ENCODE results near the gene OBP2A.

Gene OBP2A

GRCh38 chr9:135503371-135504261 is 42.3 kb upstream of the OBP2A start:
- H2AFZ ChIP-seq (ENCODE audit: low read length) = no peak overlapping the region
- H3K4me3 ChIP-seq (ENCODE audit: low read depth, low read length, poor library complexity, severe bottlenecking) = no peak overlapping the region
- H3K79me2 ChIP-seq (ENCODE audit: insufficient read depth, low read length) = no peaks in the 10 kb centered on the region
- H3F3A ChIP-seq (ENCODE audit: insufficient read depth, low read length) = no peaks in the 10 kb centered on the region
- no peak overlapping the region for H3K9ac ChIP-seq (ENCODE audit: low read length)
- H3K9me2 ChIP-seq (ENCODE audit: low read depth, low read length) = no peaks in the 10 kb centered on the region
- H3K27ac ChIP-seq (ENCODE audit: low read depth, low read length, poor library complexity, severe bottlenecking) = no peak overlapping the region
- peaks cover 19% of the 10 kb centered on the region for H3K4me1 ChIP-seq (ENCODE audit: insufficient read depth, low read length, severe bottlenecking)
- TF ChIP-seq, protein P1, sequence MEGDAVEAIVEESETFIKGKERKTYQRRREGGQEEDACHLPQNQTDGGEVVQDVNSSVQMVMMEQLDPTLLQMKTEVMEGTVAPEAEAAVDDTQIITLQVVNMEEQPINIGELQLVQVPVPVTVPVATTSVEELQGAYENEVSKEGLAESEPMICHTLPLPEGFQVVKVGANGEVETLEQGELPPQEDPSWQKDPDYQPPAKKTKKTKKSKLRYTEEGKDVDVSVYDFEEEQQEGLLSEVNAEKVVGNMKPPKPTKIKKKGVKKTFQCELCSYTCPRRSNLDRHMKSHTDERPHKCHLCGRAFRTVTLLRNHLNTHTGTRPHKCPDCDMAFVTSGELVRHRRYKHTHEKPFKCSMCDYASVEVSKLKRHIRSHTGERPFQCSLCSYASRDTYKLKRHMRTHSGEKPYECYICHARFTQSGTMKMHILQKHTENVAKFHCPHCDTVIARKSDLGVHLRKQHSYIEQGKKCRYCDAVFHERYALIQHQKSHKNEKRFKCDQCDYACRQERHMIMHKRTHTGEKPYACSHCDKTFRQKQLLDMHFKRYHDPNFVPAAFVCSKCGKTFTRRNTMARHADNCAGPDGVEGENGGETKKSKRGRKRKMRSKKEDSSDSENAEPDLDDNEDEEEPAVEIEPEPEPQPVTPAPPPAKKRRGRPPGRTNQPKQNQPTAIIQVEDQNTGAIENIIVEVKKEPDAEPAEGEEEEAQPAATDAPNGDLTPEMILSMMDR (IDR thresholded peaks at IDR 0.05; ENCODE audit: low read length) = no peak
- no peak for TF ChIP-seq EZH2 (IDR thresholded peaks at IDR 0.05; ENCODE audit: borderline replicate concordance, low read length)
- H3K4me2 ChIP-seq (ENCODE audit: low read length) = no peak overlapping the region
- peaks cover 35% of the 10 kb centered on the region for H3K36me3 ChIP-seq (ENCODE audit: insufficient read depth, low read length)
- no peaks in the 10 kb centered on the region for H3K9me3 ChIP-seq (ENCODE audit: low read length)
- no peaks in the 10 kb centered on the region for H4K20me1 ChIP-seq (ENCODE audit: insufficient read depth, low read length)
- H3K27me3 ChIP-seq (ENCODE audit: insufficient read depth, low read length) = peaks cover 3% of the 10 kb centered on the region; the same call in 1 of the 2 replicates

GRCh38 chr9:135504262-135505243 is 41.4 kb upstream of the OBP2A start:
- Histone ChIP-seq H3K27ac (ENCODE audit: low read depth, low read length, poor library complexity, severe bottlenecking) (no peak overlapping the region), H3K9me2 (ENCODE audit: low read depth, low read length) (no peaks in the 10 kb centered on the region), H2AFZ (ENCODE audit: low read length) (no peak overlapping the region), H3K4me3 (ENCODE audit: low read depth, low read length, poor library complexity, severe bottlenecking) (no peak overlapping the region), H3K9me3 (ENCODE audit: low read length) (peaks cover 5% of the 10 kb centered on the region; the same call in 1 of the 2 replicates), H3F3A (ENCODE audit: insufficient read depth, low read length) (no peaks in the 10 kb centered on the region), H3K79me2 (ENCODE audit: insufficient read depth, low read length) (no peaks in the 10 kb centered on the region), H3K4me1 (ENCODE audit: insufficient read depth, low read length, severe bottlenecking) (peaks cover 16% of the 10 kb centered on the region), H4K20me1 (ENCODE audit: insufficient read depth, low read length) (no peaks in the 10 kb centered on the region), H3K36me3 (ENCODE audit: insufficient read depth, low read length) (peaks cover 35% of the 10 kb centered on the region), H3K4me2 (ENCODE audit: low read length) (no peak overlapping the region), H3K27me3 (ENCODE audit: insufficient read depth, low read length) (peaks cover 5% of the 10 kb centered on the region; the same call in 1 of the 2 replicates), H3K9ac (ENCODE audit: low read length) (no peak overlapping the region)
- TF ChIP-seq, protein P1 (IDR thresholded peaks at IDR 0.05; ENCODE audit: low read length) = peak; percentile 73
- TF ChIP-seq EZH2 (IDR thresholded peaks at IDR 0.05; ENCODE audit: borderline replicate concordance, low read length) = no peak

GRCh38 chr9:135505406-135506187 is 40.3 kb upstream of the OBP2A start:
- Histone ChIP-seq H3K4me1 (ENCODE audit: insufficient read depth, low read length, severe bottlenecking) (peaks cover 9% of the 10 kb centered on the region), H3K4me2 (ENCODE audit: low read length) (no peak overlapping the region), H3K9me2 (ENCODE audit: low read depth, low read length) (no peaks in the 10 kb centered on the region), H3F3A (ENCODE audit: insufficient read depth, low read length) (no peaks in the 10 kb centered on the region), H4K20me1 (ENCODE audit: insufficient read depth, low read length) (no peaks in the 10 kb centered on the region), H3K9ac (ENCODE audit: low read length) (no peak overlapping the region), H3K79me2 (ENCODE audit: insufficient read depth, low read length) (no peaks in the 10 kb centered on the region), H3K4me3 (ENCODE audit: low read depth, low read length, poor library complexity, severe bottlenecking) (no peak overlapping the region), H2AFZ (ENCODE audit: low read length) (no peak overlapping the region), H3K36me3 (ENCODE audit: insufficient read depth, low read length) (peaks cover 35% of the 10 kb centered on the region), H3K9me3 (ENCODE audit: low read length) (peaks cover 6% of the 10 kb centered on the region; the same call in 1 of the 2 replicates), H3K27ac (ENCODE audit: low read depth, low read length, poor library complexity, severe bottlenecking) (no peak overlapping the region), H3K27me3 (ENCODE audit: insufficient read depth, low read length) (peaks cover 5% of the 10 kb centered on the region; the same call in 1 of the 2 replicates)
- TF ChIP-seq, protein P1 (IDR thresholded peaks at IDR 0.05; ENCODE audit: low read length) = no peak
- no peak for TF ChIP-seq EZH2 (IDR thresholded peaks at IDR 0.05; ENCODE audit: borderline replicate concordance, low read length)

Data from OCI-LY1 (cell line).